IPS-18a (cell line): ENCODE data around the gene MRPL40.

Experiments
- H3K27ac ChIP-seq: one replicate; pipeline ENCODE4 v1.5.1; 2013; ENCODE audit warnings: low read length
- H3K27me3 ChIP-seq: one replicate; pipeline ENCODE4 v1.6.1; 2013; ENCODE audit warnings: mild to moderate bottlenecking, low read length; ENCODE audit not compliant: control insufficient read depth, insufficient read depth
- H3K36me3 ChIP-seq: one replicate; pipeline ENCODE4 v1.6.1; 2013; ENCODE audit warnings: low read depth, low read length; ENCODE audit not compliant: control insufficient read depth
- H3K4me1 ChIP-seq: one replicate; pipeline ENCODE4 v1.6.1; 2013; ENCODE audit warnings: low read depth, low read length; ENCODE audit not compliant: control insufficient read depth
- H3K4me3 ChIP-seq: one replicate; pipeline ENCODE4 v1.5.1; 2013; ENCODE audit warnings: low read length
- H3K9ac ChIP-seq: one replicate; pipeline ENCODE4 v1.6.1; 2013; ENCODE audit warnings: mild to moderate bottlenecking, low read length, moderate library complexity
- H3K9me3 ChIP-seq: one replicate; pipeline ENCODE4 v1.6.1; 2013; ENCODE audit warnings: low read depth, low read length; ENCODE audit not compliant: control insufficient read depth

MRPL40 gene

GRCh38 chr22:19407649-19408606 is 24.4 kb upstream of the MRPL40 start:
- no peaks in the 10 kb centered on the region for H3K9me3 ChIP-seq
- H3K36me3 ChIP-seq, result peaks cover 56% of the 10 kb centered on the region
- H3K4me3 ChIP-seq, result no peak overlapping the region
- no peaks in the 10 kb centered on the region for H3K27me3 ChIP-seq
- H3K4me1 ChIP-seq, result no peaks in the 10 kb centered on the region
- H3K27ac ChIP-seq, result no peak overlapping the region
- no peak overlapping the region for H3K9ac ChIP-seq

- no peaks in the 10 kb centered on the region for H3K27me3 ChIP-seq
- peaks cover 41% of the 10 kb centered on the region for H3K36me3 ChIP-seq
- H3K9me3 ChIP-seq, result no peaks in the 10 kb centered on the region
- no peak overlapping the region for H3K4me3 ChIP-seq
- no peak overlapping the region for H3K9ac ChIP-seq
- H3K27ac ChIP-seq, result no peak overlapping the region
- H3K4me1 ChIP-seq, result no peaks in the 10 kb centered on the region
Measured at GRCh38 chr22:19410941-19411689, 21.2 kb upstream of the MRPL40 start.

- no peak overlapping the region for H3K27ac ChIP-seq
- H3K9me3 ChIP-seq, result no peaks in the 10 kb centered on the region
- H3K36me3 ChIP-seq, result peaks cover 36% of the 10 kb centered on the region
- no peak overlapping the region for H3K9ac ChIP-seq
- H3K4me1 ChIP-seq, result no peaks in the 10 kb centered on the region
- no peak overlapping the region for H3K4me3 ChIP-seq
- no peaks in the 10 kb centered on the region for H3K27me3 ChIP-seq
Measured at GRCh38 chr22:19411690-19412045, 20.7 kb upstream of the MRPL40 start.

GRCh38 chr22:19412478-19412877 is 19.9 kb upstream of the MRPL40 start:
- Histone ChIP-seq H3K4me3 (no peak overlapping the region), H3K27me3 (no peaks in the 10 kb centered on the region), H3K9me3 (no peaks in the 10 kb centered on the region), H3K4me1 (no peaks in the 10 kb centered on the region), H3K9ac (no peak overlapping the region), H3K36me3 (peaks cover 28% of the 10 kb centered on the region), H3K27ac (no peak overlapping the region)

GRCh38 chr22:19412923-19413322 is 19.4 kb upstream of the MRPL40 start:
- Histone ChIP-seq H3K4me3 (no peak overlapping the region), H3K27ac (no peak overlapping the region), H3K4me1 (no peaks in the 10 kb centered on the region), H3K9ac (no peak overlapping the region), H3K9me3 (no peaks in the 10 kb centered on the region), H3K36me3 (peaks cover 23% of the 10 kb centered on the region), H3K27me3 (no peaks in the 10 kb centered on the region)

- no peak overlapping the region for H3K9ac ChIP-seq
Measured at GRCh38 chr22:19419086-19419463, 13.3 kb upstream of the MRPL40 start.

GRCh38 chr22:19419464-19420178 is 12.7 kb upstream of the MRPL40 start:
- Histone ChIP-seq H3K9me3 (no peaks in the 10 kb centered on the region), H3K4me1 (peaks cover 13% of the 10 kb centered on the region), H3K36me3 (no peaks in the 10 kb centered on the region), H3K4me3 (no peak overlapping the region), H3K9ac (no peak overlapping the region), H3K27ac (no peak overlapping the region), H3K27me3 (no peaks in the 10 kb centered on the region)

More at GRCh38 chr22:19419086-19419463, 13.3 kb upstream of the MRPL40 start:
- Histone ChIP-seq H3K9me3 (no peaks in the 10 kb centered on the region), H3K36me3 (no peaks in the 10 kb centered on the region), H3K27ac (no peak overlapping the region), H3K27me3 (no peaks in the 10 kb centered on the region), H3K4me1 (peaks cover 11% of the 10 kb centered on the region), H3K4me3 (no peak overlapping the region)

- Histone ChIP-seq H3K9ac (no peak overlapping the region), H3K4me1 (peaks cover 13% of the 10 kb centered on the region), H3K27ac (no peak overlapping the region), H3K4me3 (no peak overlapping the region), H3K9me3 (no peaks in the 10 kb centered on the region), H3K27me3 (no peaks in the 10 kb centered on the region), H3K36me3 (no peaks in the 10 kb centered on the region)
Measured at GRCh38 chr22:19420321-19420720, 12.0 kb upstream of the MRPL40 start.

- H3K4me3 ChIP-seq, result no peak overlapping the region
- H3K27ac ChIP-seq, result no peak overlapping the region
- H3K36me3 ChIP-seq, result no peaks in the 10 kb centered on the region
- H3K4me1 ChIP-seq, result peaks cover 13% of the 10 kb centered on the region
- H3K9me3 ChIP-seq, result no peaks in the 10 kb centered on the region
- no peaks in the 10 kb centered on the region for H3K27me3 ChIP-seq
- no peak overlapping the region for H3K9ac ChIP-seq
Measured at GRCh38 chr22:19422440-19423301, 9.7 kb upstream of the MRPL40 start.

GRCh38 chr22:19424186-19424500 is 8.2 kb upstream of the MRPL40 start:
- no peak overlapping the region for H3K27ac ChIP-seq
- H3K9ac ChIP-seq, result no peak overlapping the region
- H3K36me3 ChIP-seq, result no peaks in the 10 kb centered on the region
- no peaks in the 10 kb centered on the region for H3K27me3 ChIP-seq
- H3K4me1 ChIP-seq, result peaks cover 13% of the 10 kb centered on the region
- H3K4me3 ChIP-seq, result no peak overlapping the region
- H3K9me3 ChIP-seq, result no peaks in the 10 kb centered on the region
